ENCODE data around the gene MPDZ. TPM values are rescaled to one million over a fixed set of nuclear protein-coding genes. Genes with fewer than 3 reads are reported as not detected.

The MPDZ gene
- total RNA-seq, 2 donors from 2014 or later, result 26.9 to 61.5 TPM

DNA sequence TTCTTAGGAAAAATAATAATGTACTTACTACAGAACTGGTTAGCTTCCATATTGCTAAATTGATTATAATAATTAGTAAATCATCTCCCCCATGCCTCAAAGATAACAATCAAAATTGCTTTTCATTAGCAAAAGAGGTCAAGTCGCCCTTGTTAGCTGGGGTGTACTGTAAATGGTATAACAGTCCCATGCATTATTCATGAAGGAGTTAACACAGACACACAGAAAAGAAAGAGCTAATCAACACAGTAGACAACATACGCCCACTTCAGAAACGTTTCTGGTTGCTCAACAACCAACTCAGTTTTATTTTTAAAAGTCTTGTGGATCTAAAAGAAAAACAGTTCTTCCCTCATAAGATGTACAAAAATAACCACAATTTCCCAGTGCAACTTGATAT, 100.2 kb downstream of the MPDZ start:
- intact Hi-C loops (cut with DNase I), result no loop called here
- no peak overlapping the region for H3K4me3 ChIP-seq
- TF ChIP-seq POLR2A (IDR thresholded peaks at IDR 0.05), result no peak
- no peak for TF ChIP-seq POLR2AphosphoS5 (IDR thresholded peaks at IDR 0.05)
- TF ChIP-seq, protein P1, sequence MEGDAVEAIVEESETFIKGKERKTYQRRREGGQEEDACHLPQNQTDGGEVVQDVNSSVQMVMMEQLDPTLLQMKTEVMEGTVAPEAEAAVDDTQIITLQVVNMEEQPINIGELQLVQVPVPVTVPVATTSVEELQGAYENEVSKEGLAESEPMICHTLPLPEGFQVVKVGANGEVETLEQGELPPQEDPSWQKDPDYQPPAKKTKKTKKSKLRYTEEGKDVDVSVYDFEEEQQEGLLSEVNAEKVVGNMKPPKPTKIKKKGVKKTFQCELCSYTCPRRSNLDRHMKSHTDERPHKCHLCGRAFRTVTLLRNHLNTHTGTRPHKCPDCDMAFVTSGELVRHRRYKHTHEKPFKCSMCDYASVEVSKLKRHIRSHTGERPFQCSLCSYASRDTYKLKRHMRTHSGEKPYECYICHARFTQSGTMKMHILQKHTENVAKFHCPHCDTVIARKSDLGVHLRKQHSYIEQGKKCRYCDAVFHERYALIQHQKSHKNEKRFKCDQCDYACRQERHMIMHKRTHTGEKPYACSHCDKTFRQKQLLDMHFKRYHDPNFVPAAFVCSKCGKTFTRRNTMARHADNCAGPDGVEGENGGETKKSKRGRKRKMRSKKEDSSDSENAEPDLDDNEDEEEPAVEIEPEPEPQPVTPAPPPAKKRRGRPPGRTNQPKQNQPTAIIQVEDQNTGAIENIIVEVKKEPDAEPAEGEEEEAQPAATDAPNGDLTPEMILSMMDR (IDR thresholded peaks at IDR 0.05), result no peak
- H3K27ac ChIP-seq, result no peak overlapping the region
- H3K4me1 ChIP-seq (replicated peaks), result no peaks in the 10 kb centered on the region
- WGBS, result 62% methylated on average over 3 of the region's 3 CpGs
- no peaks in the 10 kb centered on the region for H3K27me3 ChIP-seq (replicated peaks; ENCODE audit: insufficient read depth)
- no peaks in the 10 kb centered on the region for H3K36me3 ChIP-seq
- no peaks in the 10 kb centered on the region for H3K9me3 ChIP-seq
- no peak for DNase-seq (ENCODE audit: low spot score)

GRCh38 chr9:13175732-13176131, 103.8 kb downstream of the MPDZ start:
- TF ChIP-seq POLR2A (IDR thresholded peaks at IDR 0.05) (no peak), POLR2AphosphoS5 (IDR thresholded peaks at IDR 0.05) (no peak)
- TF ChIP-seq, protein P1 (IDR thresholded peaks at IDR 0.05), result no peak
- 92% methylated on average over 2 of the region's 2 CpGs for WGBS
- intact Hi-C loops (cut with DNase I), result no loop called here
- Histone ChIP-seq H3K4me3 (no peak overlapping the region), H3K4me1 (replicated peaks) (no peaks in the 10 kb centered on the region), H3K27ac (no peak overlapping the region), H3K9me3 (no peaks in the 10 kb centered on the region), H3K27me3 (replicated peaks; ENCODE audit: insufficient read depth) (no peaks in the 10 kb centered on the region), H3K36me3 (no peaks in the 10 kb centered on the region)
- DNase-seq (ENCODE audit: low spot score), result no peak

DNA sequence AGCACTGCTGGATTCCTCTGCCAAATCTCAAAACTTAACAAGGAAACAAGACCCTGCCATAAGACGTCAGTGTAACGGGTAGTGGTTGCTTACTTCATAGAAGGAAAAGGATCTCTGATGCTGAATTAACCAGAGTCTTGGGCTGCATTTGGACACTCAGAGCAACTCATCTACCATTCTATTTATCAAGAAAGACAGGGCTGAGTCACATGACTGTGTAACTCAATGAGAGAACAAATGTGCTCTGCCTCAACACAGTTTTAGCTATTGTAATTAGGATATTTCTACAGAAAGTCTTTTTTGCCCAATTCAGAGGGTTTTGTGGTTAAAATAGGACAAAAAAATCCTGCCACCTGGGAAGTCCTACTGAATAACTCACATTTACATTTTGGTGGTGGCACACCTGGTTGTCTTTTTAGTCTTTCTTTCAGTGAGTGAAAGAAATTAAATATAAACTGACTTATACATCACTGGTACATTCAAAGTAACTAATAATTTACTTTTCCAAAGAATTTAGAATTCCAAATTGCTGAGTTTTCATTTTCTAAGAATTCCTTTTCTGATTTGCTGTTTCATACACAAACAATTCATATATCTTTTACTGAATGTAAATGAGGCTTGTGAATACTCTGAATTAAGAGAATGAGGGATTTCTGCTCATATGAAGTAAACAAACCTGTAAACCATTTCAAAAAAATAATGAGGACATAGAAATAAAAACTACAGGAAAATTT, 104.4 kb downstream of the MPDZ start:
- Histone ChIP-seq H3K9me3 (no peaks in the 10 kb centered on the region), H3K4me1 (replicated peaks) (no peaks in the 10 kb centered on the region), H3K27ac (no peak overlapping the region), H3K27me3 (replicated peaks; ENCODE audit: insufficient read depth) (no peaks in the 10 kb centered on the region), H3K36me3 (no peaks in the 10 kb centered on the region), H3K4me3 (no peak overlapping the region)
- no peak for DNase-seq (ENCODE audit: low spot score)
- TF ChIP-seq POLR2A (IDR thresholded peaks at IDR 0.05), result no peak
- TF ChIP-seq POLR2AphosphoS5 (IDR thresholded peaks at IDR 0.05), result no peak
- TF ChIP-seq, protein P1 (IDR thresholded peaks at IDR 0.05), result no peak
- WGBS, result 91% methylated on average over 2 of the region's 2 CpGs
- intact Hi-C loops (cut with DNase I), result no loop called here

GRCh38 chr9:13173553-13173952, 105.9 kb downstream of the MPDZ start:
- intact Hi-C loops (cut with DNase I), result no loop called here
- Histone ChIP-seq H3K4me3 (no peak overlapping the region), H3K27me3 (replicated peaks; ENCODE audit: insufficient read depth) (no peaks in the 10 kb centered on the region), H3K27ac (no peak overlapping the region), H3K4me1 (replicated peaks) (no peaks in the 10 kb centered on the region), H3K36me3 (no peaks in the 10 kb centered on the region), H3K9me3 (no peaks in the 10 kb centered on the region)
- TF ChIP-seq, protein P1 (IDR thresholded peaks at IDR 0.05), result no peak
- TF ChIP-seq POLR2AphosphoS5 (IDR thresholded peaks at IDR 0.05), result no peak
- TF ChIP-seq POLR2A (IDR thresholded peaks at IDR 0.05), result no peak
- no peak for DNase-seq (ENCODE audit: low spot score)
- WGBS, result 95% methylated on average over 4 of the region's 4 CpGs

DNA sequence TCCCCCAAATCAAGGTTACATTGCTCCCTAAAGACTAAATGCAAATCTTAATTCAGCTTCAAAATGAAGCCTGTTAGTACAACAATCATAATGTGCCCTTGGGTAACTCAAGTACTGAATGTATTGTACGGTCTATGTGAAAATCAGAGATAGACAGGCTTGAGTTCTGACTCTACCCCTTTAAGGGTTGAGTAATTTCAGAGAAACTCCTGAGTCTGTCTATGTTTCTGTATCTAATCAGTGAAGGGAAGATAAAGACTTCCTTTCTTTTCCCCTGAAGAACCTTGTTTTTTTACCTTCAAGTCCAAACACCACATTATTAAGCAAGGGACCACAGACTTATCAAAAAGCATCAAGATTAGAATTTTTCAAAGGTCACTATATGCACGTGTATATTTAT, 108.2 kb downstream of the MPDZ start:
- Histone ChIP-seq H3K4me1 (replicated peaks) (no peaks in the 10 kb centered on the region), H3K4me3 (no peak overlapping the region), H3K36me3 (no peaks in the 10 kb centered on the region), H3K9me3 (no peaks in the 10 kb centered on the region), H3K27me3 (replicated peaks; ENCODE audit: insufficient read depth) (no peaks in the 10 kb centered on the region), H3K27ac (no peak overlapping the region)
- intact Hi-C loops (cut with DNase I), result no loop called here
- DNase-seq (ENCODE audit: low spot score), result no peak
- no peak for TF ChIP-seq POLR2AphosphoS5 (IDR thresholded peaks at IDR 0.05)
- TF ChIP-seq, protein P1 (IDR thresholded peaks at IDR 0.05), result no peak
- 82% methylated on average over 2 of the region's 2 CpGs for WGBS
